Neutrophil (primary cell): Measurements from ENCODE around the gene RANBP9.

Experiments used
- H3K27ac ChIP-seq: fragments of 200-600 bp; sonication (generic); 2 replicates; pipeline ENCODE4 v1.5.1; 2016; ENCODE audit warnings: mild to moderate bottlenecking, moderate library complexity
- H3K27me3 ChIP-seq: fragments of 200-600 bp; sonication (generic); 2 replicates; pipeline ENCODE4 v1.6.0; 2016; ENCODE audit warnings: mild to moderate bottlenecking
- H3K36me3 ChIP-seq: fragments of 200-600 bp; sonication (generic); 2 replicates; pipeline ENCODE4 v1.5.1; 2017
- H3K4me1 ChIP-seq, 2 experiments: fragments of 200-600 bp in 1 of 2; sonication (generic) in 1 of 2; 1 replicate in 1 of 2; 2 replicates in 1 of 2; pipeline versions ENCODE4 v1.5.1 to v1.6.1; 2013 to 2016; ENCODE audit warnings: low read depth in 1 of 2, low read length in 1 of 2, mild to moderate bottlenecking in 1 of 2, moderate library complexity in 1 of 2; ENCODE audit not compliant: control insufficient read depth in 1 of 2, insufficient read depth in 1 of 2
- H3K4me3 ChIP-seq, 2 experiments: fragments of 200-600 bp in 1 of 2; sonication (generic) in 1 of 2; 1 replicate in 1 of 2; 2 replicates in 1 of 2; pipeline ENCODE4 v1.5.1; 2013 to 2016; ENCODE audit warnings: low read depth in 1 of 2, low read length in 1 of 2, mild to moderate bottlenecking in 1 of 2, moderate library complexity in 1 of 2
- H3K9me3 ChIP-seq: fragments of 200-600 bp; sonication (generic); 2 replicates; pipeline ENCODE4 v1.5.1; 2016
- TF ChIP-seq, protein P1 (sequence below): fragments of 200-600 bp; sonication (generic); IDR thresholded peaks from 2 replicates; pipeline ENCODE4 v1.5.1; 2016; ENCODE audit warnings: antibody characterized with exemption

RANBP9 gene

GRCh38 chr6:13635948-13636658, 75.5 kb downstream of the RANBP9 start:
- H3K4me1 ChIP-seq = peaks cover 62 to 64% of the 10 kb centered on the region in 2 experiments
- peak overlapping the region; percentile 81 for H3K27ac ChIP-seq
- H3K36me3 ChIP-seq = peaks cover 8% of the 10 kb centered on the region
- peak overlapping the region; percentile 33 to 46 for H3K4me3 ChIP-seq
- H3K9me3 ChIP-seq = no peaks in the 10 kb centered on the region
- H3K27me3 ChIP-seq = no peaks in the 10 kb centered on the region
- TF ChIP-seq, protein P1, sequence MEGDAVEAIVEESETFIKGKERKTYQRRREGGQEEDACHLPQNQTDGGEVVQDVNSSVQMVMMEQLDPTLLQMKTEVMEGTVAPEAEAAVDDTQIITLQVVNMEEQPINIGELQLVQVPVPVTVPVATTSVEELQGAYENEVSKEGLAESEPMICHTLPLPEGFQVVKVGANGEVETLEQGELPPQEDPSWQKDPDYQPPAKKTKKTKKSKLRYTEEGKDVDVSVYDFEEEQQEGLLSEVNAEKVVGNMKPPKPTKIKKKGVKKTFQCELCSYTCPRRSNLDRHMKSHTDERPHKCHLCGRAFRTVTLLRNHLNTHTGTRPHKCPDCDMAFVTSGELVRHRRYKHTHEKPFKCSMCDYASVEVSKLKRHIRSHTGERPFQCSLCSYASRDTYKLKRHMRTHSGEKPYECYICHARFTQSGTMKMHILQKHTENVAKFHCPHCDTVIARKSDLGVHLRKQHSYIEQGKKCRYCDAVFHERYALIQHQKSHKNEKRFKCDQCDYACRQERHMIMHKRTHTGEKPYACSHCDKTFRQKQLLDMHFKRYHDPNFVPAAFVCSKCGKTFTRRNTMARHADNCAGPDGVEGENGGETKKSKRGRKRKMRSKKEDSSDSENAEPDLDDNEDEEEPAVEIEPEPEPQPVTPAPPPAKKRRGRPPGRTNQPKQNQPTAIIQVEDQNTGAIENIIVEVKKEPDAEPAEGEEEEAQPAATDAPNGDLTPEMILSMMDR = no peak

GRCh38 chr6:13633343-13633742, 78.3 kb downstream of the RANBP9 start:
- H3K4me1 ChIP-seq = peaks cover 39 to 42% of the 10 kb centered on the region in 2 experiments
- H3K36me3 ChIP-seq = peaks cover 22% of the 10 kb centered on the region
- no peaks in the 10 kb centered on the region for H3K27me3 ChIP-seq
- H3K4me3 ChIP-seq = no peak overlapping the region
- H3K9me3 ChIP-seq = no peaks in the 10 kb centered on the region
- H3K27ac ChIP-seq = no peak overlapping the region
- TF ChIP-seq, protein P1 = no peak

GRCh38 chr6:13630499-13630898, 81.1 kb downstream of the RANBP9 start:
- no peak overlapping the region for H3K4me3 ChIP-seq
- peaks cover 33% of the 10 kb centered on the region for H3K36me3 ChIP-seq
- TF ChIP-seq, protein P1 = no peak
- H3K27ac ChIP-seq = no peak overlapping the region
- H3K4me1 ChIP-seq = peaks cover 11 to 14% of the 10 kb centered on the region in 2 experiments
- H3K9me3 ChIP-seq = no peaks in the 10 kb centered on the region
- H3K27me3 ChIP-seq = no peaks in the 10 kb centered on the region

DNA sequence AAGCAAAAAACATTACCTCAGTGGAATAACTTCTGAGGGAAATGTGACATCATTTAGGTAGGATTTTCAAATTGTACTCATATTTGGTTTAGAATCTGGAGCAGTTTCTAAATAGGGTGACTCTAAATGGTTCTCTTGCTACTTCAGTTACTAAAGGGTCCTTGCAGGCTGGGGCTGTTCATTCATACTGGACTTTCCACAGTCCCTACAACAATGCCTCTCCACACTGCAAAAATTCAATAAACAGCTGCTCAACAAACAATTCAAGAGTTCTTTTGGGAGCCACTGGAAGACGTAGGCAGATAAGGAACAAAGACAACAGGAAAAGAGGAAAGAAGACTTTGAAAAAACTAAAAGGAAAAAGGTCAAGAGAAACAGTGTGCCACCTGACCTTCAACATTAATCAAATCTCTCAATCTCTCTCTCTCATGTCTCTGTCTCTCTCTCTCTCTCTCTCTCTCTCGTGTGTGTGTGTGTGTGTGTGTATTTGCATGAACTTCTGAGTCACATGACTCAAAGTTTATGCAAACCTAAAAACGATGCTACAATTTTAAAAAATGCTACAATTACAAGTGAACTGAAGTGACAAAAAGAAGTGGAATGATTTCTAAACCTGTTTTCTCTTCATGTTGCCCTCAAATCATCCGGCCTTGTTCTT, 82.0 kb downstream of the RANBP9 start:
- Histone ChIP-seq H3K4me3 (no peak overlapping the region), H3K27ac (no peak overlapping the region), H3K9me3 (no peaks in the 10 kb centered on the region), H3K36me3 (peaks cover 42% of the 10 kb centered on the region), H3K27me3 (no peaks in the 10 kb centered on the region), H3K4me1 (peaks cover 2 to 5% of the 10 kb centered on the region in 2 experiments)
- TF ChIP-seq, protein P1 = no peak

DNA sequence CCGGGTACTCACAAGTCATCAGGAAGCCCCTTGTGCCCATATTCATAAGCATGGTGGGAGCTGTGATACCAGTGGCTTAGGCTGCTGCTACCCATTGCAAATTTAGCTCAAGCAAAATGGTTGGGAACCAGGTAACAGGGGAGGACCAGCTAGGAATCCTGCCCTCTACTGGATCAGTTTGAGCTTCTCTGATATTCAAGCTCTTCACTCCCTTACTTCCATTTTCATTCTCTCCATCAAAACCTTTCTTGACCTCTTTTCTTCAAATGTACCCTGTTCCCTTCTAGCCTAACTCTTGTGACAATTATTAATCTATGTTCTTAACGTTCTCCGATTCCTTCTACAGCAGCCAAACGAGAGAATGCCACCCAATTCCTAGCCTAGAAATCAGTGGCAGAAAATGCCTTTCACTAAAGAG, 86.8 kb downstream of the RANBP9 start:
- Histone ChIP-seq H3K4me1 (no peaks in the 10 kb centered on the region), H3K27me3 (no peaks in the 10 kb centered on the region), H3K36me3 (peaks cover 78% of the 10 kb centered on the region), H3K4me3 (no peak overlapping the region), H3K9me3 (no peaks in the 10 kb centered on the region), H3K27ac (peak overlapping the region; percentile 39)
- TF ChIP-seq, protein P1 = no peak
